ENCODE results near the gene PLCL2.

GRCh38 chr3:16942955-16943354, 58.2 kb downstream of the PLCL2 start:
- TF ChIP-seq, protein P1, sequence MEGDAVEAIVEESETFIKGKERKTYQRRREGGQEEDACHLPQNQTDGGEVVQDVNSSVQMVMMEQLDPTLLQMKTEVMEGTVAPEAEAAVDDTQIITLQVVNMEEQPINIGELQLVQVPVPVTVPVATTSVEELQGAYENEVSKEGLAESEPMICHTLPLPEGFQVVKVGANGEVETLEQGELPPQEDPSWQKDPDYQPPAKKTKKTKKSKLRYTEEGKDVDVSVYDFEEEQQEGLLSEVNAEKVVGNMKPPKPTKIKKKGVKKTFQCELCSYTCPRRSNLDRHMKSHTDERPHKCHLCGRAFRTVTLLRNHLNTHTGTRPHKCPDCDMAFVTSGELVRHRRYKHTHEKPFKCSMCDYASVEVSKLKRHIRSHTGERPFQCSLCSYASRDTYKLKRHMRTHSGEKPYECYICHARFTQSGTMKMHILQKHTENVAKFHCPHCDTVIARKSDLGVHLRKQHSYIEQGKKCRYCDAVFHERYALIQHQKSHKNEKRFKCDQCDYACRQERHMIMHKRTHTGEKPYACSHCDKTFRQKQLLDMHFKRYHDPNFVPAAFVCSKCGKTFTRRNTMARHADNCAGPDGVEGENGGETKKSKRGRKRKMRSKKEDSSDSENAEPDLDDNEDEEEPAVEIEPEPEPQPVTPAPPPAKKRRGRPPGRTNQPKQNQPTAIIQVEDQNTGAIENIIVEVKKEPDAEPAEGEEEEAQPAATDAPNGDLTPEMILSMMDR (IDR thresholded peaks at IDR 0.05; ENCODE audit: low read depth, low read length), result no peak
- TF ChIP-seq, protein P2, sequence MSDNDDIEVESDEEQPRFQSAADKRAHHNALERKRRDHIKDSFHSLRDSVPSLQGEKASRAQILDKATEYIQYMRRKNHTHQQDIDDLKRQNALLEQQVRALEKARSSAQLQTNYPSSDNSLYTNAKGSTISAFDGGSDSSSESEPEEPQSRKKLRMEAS (IDR thresholded peaks at IDR 0.05; ENCODE audit: low read depth, low read length), result no peak

Data from NB4 (cell line).